ENCODE measurements around the gene DHX35. TPM values are rescaled to one million over a fixed set of nuclear protein-coding genes. Genes with fewer than 3 reads are reported as not detected.

The DHX35 gene
- total and polyA plus RNA-seq, 2 of the 13 experiments (the other 11 are each of a cell fraction or from before 2014, with no cell fraction given), result 25.8 to 28.7 TPM

DNA sequence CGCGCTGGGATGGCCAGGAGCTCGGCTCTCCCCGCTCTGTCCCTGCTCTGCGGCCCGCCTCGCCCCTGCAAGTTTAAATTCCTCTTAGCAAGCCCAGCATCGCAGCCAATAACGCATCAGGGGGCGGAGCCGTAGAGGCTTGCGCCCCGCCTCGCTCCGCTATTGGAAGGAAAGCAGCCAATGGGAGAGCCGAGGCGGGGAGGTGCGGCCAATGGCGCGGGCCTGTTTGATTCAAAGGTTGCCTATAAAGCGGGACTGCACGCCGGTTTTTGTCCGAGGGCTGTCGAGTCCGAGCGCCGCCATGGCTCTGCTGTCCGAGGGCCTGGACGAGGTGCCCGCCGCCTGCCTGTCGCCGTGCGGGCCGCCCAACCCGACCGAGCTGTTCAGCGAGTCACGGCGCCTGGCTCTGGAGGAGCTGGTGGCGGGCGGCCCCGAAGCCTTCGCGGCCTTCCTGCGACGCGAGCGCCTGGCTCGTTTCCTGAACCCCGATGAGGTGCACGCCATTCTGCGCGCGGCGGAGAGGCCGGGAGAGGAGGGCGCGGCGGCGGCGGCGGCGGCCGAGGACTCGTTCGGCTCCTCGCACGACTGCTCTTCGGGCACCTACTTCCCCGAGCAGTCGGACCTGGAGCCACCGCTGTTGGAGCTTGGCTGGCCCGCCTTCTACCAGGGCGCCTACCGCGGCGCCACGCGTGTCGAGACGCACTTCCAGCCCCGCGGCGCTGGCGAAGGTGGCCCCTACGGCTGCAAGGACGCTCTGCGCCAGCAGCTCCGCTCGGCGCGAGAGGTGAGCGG lies 35.8 kb upstream of the DHX35 start, which contains the start of gene FAM83D (continued):
- TF ChIP-seq BRCA1 (CRISPR knock-in tag; IDR thresholded peaks at IDR 0.05) (peak; percentile 81; the same call in 1 of the 2 replicates), ZKSCAN8 (CRISPR knock-in tag; IDR thresholded peaks at IDR 0.05; ENCODE audit: borderline replicate concordance) (peak; percentile 11; the same call in 1 of the 2 replicates), ETV6 (CRISPR knock-in tag; conservative IDR thresholded peaks at IDR 0.05) (peak; percentile 46; the same call in 1 of the 2 replicates), ZNF615 (CRISPR knock-in tag; IDR thresholded peaks at IDR 0.05; ENCODE audit: borderline replicate concordance) (no peak), ZNF367 (CRISPR knock-in tag; IDR thresholded peaks at IDR 0.05; ENCODE audit: borderline replicate concordance) (no peak; the same call in 1 of the 2 replicates), MATR3 (CRISPR knock-in tag; IDR thresholded peaks at IDR 0.05) (peak; percentile 89; the same call in 1 of the 2 replicates), KDM2A (CRISPR knock-in tag; IDR thresholded peaks at IDR 0.05; ENCODE audit: borderline replicate concordance, low read depth) (peak; percentile 97), ZIK1 (CRISPR knock-in tag; IDR thresholded peaks at IDR 0.05; ENCODE audit: borderline replicate concordance, low read depth) (0 out of 2 replicates have a peak, but pooled peaks have one; percentile 86), TIGD3 (CRISPR knock-in tag; IDR thresholded peaks at IDR 0.05; ENCODE audit: borderline replicate concordance) (peak; percentile 55; the same call in 1 of the 2 replicates), PPARG (CRISPR knock-in tag; conservative IDR thresholded peaks at IDR 0.05) (0 out of 2 replicates have a peak, but pooled peaks have one; percentile 34), MED8 (CRISPR knock-in tag; IDR thresholded peaks at IDR 0.05; ENCODE audit: insufficient replicate concordance) (peak; percentile 82)
- TF ChIP-seq, protein P1, sequence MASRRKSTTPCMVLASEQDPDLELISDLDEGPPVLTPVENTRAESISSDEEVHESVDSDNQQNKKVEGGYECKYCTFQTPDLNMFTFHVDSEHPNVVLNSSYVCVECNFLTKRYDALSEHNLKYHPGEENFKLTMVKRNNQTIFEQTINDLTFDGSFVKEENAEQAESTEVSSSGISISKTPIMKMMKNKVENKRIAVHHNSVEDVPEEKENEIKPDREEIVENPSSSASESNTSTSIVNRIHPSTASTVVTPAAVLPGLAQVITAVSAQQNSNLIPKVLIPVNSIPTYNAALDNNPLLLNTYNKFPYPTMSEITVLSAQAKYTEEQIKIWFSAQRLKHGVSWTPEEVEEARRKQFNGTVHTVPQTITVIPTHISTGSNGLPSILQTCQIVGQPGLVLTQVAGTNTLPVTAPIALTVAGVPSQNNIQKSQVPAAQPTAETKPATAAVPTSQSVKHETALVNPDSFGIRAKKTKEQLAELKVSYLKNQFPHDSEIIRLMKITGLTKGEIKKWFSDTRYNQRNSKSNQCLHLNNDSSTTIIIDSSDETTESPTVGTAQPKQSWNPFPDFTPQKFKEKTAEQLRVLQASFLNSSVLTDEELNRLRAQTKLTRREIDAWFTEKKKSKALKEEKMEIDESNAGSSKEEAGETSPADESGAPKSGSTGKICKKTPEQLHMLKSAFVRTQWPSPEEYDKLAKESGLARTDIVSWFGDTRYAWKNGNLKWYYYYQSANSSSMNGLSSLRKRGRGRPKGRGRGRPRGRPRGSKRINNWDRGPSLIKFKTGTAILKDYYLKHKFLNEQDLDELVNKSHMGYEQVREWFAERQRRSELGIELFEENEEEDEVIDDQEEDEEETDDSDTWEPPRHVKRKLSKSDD (CRISPR knock-in tag; IDR thresholded peaks at IDR 0.05; ENCODE audit: low read depth), result peak; percentile 81
- TF ChIP-seq, protein P2, sequence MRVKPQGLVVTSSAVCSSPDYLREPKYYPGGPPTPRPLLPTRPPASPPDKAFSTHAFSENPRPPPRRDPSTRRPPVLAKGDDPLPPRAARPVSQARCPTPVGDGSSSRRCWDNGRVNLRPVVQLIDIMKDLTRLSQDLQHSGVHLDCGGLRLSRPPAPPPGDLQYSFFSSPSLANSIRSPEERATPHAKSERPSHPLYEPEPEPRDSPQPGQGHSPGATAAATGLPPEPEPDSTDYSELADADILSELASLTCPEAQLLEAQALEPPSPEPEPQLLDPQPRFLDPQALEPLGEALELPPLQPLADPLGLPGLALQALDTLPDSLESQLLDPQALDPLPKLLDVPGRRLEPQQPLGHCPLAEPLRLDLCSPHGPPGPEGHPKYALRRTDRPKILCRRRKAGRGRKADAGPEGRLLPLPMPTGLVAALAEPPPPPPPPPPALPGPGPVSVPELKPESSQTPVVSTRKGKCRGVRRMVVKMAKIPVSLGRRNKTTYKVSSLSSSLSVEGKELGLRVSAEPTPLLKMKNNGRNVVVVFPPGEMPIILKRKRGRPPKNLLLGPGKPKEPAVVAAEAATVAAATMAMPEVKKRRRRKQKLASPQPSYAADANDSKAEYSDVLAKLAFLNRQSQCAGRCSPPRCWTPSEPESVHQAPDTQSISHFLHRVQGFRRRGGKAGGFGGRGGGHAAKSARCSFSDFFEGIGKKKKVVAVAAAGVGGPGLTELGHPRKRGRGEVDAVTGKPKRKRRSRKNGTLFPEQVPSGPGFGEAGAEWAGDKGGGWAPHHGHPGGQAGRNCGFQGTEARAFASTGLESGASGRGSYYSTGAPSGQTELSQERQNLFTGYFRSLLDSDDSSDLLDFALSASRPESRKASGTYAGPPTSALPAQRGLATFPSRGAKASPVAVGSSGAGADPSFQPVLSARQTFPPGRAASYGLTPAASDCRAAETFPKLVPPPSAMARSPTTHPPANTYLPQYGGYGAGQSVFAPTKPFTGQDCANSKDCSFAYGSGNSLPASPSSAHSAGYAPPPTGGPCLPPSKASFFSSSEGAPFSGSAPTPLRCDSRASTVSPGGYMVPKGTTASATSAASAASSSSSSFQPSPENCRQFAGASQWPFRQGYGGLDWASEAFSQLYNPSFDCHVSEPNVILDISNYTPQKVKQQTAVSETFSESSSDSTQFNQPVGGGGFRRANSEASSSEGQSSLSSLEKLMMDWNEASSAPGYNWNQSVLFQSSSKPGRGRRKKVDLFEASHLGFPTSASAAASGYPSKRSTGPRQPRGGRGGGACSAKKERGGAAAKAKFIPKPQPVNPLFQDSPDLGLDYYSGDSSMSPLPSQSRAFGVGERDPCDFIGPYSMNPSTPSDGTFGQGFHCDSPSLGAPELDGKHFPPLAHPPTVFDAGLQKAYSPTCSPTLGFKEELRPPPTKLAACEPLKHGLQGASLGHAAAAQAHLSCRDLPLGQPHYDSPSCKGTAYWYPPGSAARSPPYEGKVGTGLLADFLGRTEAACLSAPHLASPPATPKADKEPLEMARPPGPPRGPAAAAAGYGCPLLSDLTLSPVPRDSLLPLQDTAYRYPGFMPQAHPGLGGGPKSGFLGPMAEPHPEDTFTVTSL (CRISPR knock-in tag; IDR thresholded peaks at IDR 0.05; ENCODE audit: borderline replicate concordance), result peak; percentile 61; the same call in 1 of the 2 replicates
- TF ChIP-seq, protein P3, sequence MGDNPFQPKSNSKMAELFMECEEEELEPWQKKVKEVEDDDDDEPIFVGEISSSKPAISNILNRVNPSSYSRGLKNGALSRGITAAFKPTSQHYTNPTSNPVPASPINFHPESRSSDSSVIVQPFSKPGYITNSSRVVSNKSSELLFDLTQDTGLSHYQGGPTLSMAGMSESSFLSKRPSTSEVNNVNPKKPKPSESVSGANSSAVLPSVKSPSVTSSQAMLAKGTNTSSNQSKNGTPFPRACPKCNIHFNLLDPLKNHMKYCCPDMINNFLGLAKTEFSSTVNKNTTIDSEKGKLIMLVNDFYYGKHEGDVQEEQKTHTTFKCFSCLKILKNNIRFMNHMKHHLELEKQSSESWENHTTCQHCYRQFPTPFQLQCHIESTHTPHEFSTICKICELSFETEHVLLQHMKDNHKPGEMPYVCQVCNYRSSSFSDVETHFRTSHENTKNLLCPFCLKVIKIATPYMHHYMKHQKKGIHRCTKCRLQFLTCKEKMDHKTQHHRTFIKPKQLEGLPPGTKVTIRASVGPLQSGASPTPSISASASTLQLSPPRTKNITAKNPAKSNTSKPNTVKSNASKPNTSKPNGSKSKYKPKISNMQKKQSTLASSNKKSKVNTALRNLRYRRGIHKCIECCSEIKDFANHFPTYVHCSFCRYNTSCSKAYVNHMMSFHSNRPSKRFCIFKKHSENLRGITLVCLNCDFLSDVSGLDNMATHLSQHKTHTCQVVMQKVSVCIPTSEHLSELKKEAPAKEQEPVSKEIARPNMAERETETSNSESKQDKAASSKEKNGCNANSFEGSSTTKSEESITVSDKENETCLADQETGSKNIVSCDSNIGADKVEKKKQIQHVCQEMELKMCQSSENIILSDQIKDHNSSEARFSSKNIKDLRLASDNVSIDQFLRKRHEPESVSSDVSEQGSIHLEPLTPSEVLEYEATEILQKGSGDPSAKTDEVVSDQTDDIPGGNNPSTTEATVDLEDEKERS (CRISPR knock-in tag; IDR thresholded peaks at IDR 0.05), result peak; percentile 100

Measured in HepG2 (cell line).